ENCODE results near the gene RNF212B. TPM values are rescaled to one million over a fixed set of nuclear protein-coding genes. Genes with fewer than 3 reads are reported as not detected.

The RNF212B gene
- total and polyA plus RNA-seq, 2 of the 13 experiments (the other 11 are each of a cell fraction or from before 2014, with no cell fraction given), result 0.05 TPM; not detected in 1

DNA sequence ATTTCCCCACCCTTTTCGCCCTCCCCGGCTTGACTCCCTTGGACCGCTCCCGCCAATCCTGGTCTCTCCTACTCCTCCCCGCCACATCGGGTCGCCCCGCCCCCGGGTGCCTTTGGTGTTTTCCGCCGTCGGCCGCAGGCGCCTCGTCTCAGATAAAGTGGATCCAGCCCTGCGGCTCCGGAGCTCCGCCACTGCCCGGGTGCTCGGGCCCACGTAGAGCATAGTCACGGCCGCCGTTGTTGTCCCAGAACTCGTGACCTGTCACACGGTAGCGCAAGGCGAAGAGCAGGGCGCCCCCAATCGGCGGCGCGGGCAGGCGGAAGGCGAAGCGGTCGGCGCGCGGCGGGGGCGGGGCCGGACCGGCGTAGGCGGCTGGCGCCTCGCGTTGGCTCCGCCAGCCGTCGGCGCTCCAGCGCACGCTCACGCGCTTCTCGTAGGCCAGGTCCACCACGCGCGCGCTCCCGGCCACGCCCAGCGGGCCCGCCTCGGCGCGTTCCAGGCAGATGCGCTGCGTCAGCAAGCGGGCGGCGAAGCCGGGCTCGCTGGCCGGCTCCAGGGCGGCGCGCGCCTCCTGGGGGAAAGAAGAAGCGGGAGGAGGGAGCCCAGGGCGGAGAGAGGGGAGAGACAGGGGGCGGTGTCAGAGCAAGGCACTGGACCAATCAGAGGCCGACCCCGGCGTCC is 63.7 kb downstream of the RNF212B start (continued):
- peak; percentile 94 for TF ChIP-seq ERF (CRISPR knock-in tag; IDR thresholded peaks at IDR 0.05)
- TF ChIP-seq POLR2G (IDR thresholded peaks at IDR 0.05; ENCODE audit: low read depth, low read length), result peak; percentile 96
- peak; percentile 57 for TF ChIP-seq ZNF644 (CRISPR knock-in tag; IDR thresholded peaks at IDR 0.05; ENCODE audit: low read depth)
- peak; percentile 86 for TF ChIP-seq AKAP8 (CRISPR knock-in tag; IDR thresholded peaks at IDR 0.05)
- TF ChIP-seq RFX1 (IDR thresholded peaks at IDR 0.05), result peak; percentile 27; the same call in 1 of the 2 replicates
- peak; percentile 90 for TF ChIP-seq PTBP1 (IDR thresholded peaks at IDR 0.05; ENCODE audit: low read depth, low read length, poor library complexity, severe bottlenecking)
- peak; percentile 94 for TF ChIP-seq SALL1 (CRISPR knock-in tag; IDR thresholded peaks at IDR 0.05)
- peak; percentile 98 for TF ChIP-seq XRCC5 (optimal IDR thresholded peaks at IDR 0.05; ENCODE audit: low read length)
- peak; percentile 99 for TF ChIP-seq ELF3 (CRISPR knock-in tag; IDR thresholded peaks at IDR 0.05)
- TF ChIP-seq HOXA9 (CRISPR knock-in tag; IDR thresholded peaks at IDR 0.05; ENCODE audit: borderline replicate concordance), result no peak
- 0 out of 2 replicates have a peak, but pooled peaks have one; percentile 36 for TF ChIP-seq PAF1 (CRISPR knock-in tag; IDR thresholded peaks at IDR 0.05)
- TF ChIP-seq, protein P1, sequence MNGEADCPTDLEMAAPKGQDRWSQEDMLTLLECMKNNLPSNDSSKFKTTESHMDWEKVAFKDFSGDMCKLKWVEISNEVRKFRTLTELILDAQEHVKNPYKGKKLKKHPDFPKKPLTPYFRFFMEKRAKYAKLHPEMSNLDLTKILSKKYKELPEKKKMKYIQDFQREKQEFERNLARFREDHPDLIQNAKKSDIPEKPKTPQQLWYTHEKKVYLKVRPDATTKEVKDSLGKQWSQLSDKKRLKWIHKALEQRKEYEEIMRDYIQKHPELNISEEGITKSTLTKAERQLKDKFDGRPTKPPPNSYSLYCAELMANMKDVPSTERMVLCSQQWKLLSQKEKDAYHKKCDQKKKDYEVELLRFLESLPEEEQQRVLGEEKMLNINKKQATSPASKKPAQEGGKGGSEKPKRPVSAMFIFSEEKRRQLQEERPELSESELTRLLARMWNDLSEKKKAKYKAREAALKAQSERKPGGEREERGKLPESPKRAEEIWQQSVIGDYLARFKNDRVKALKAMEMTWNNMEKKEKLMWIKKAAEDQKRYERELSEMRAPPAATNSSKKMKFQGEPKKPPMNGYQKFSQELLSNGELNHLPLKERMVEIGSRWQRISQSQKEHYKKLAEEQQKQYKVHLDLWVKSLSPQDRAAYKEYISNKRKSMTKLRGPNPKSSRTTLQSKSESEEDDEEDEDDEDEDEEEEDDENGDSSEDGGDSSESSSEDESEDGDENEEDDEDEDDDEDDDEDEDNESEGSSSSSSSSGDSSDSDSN (CRISPR knock-in tag; IDR thresholded peaks at IDR 0.05), result peak; percentile 88
- TF ChIP-seq ZNF562 (CRISPR knock-in tag; IDR thresholded peaks at IDR 0.05; ENCODE audit: borderline replicate concordance), result no peak
- TF ChIP-seq NFKBIZ (CRISPR knock-in tag; IDR thresholded peaks at IDR 0.05), result 0 out of 2 replicates have a peak, but pooled peaks have one; percentile 52
- peak; percentile 89 for TF ChIP-seq ZNF205 (CRISPR knock-in tag; IDR thresholded peaks at IDR 0.05)
- TF ChIP-seq ZNF792 (CRISPR knock-in tag; IDR thresholded peaks at IDR 0.05), result peak; percentile 93
- peak; percentile 90; the same call in 1 of the 2 replicates for TF ChIP-seq ZNF747 (CRISPR knock-in tag; IDR thresholded peaks at IDR 0.05; ENCODE audit: borderline replicate concordance)
- TF ChIP-seq, protein P2, sequence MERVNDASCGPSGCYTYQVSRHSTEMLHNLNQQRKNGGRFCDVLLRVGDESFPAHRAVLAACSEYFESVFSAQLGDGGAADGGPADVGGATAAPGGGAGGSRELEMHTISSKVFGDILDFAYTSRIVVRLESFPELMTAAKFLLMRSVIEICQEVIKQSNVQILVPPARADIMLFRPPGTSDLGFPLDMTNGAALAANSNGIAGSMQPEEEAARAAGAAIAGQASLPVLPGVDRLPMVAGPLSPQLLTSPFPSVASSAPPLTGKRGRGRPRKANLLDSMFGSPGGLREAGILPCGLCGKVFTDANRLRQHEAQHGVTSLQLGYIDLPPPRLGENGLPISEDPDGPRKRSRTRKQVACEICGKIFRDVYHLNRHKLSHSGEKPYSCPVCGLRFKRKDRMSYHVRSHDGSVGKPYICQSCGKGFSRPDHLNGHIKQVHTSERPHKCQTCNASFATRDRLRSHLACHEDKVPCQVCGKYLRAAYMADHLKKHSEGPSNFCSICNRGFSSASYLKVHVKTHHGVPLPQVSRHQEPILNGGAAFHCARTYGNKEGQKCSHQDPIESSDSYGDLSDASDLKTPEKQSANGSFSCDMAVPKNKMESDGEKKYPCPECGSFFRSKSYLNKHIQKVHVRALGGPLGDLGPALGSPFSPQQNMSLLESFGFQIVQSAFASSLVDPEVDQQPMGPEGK (CRISPR knock-in tag; IDR thresholded peaks at IDR 0.05), result peak; percentile 87
- TF ChIP-seq BRCA1 (CRISPR knock-in tag; IDR thresholded peaks at IDR 0.05), result peak; percentile 72; the same call in 1 of the 2 replicates
- TF ChIP-seq, protein P3, sequence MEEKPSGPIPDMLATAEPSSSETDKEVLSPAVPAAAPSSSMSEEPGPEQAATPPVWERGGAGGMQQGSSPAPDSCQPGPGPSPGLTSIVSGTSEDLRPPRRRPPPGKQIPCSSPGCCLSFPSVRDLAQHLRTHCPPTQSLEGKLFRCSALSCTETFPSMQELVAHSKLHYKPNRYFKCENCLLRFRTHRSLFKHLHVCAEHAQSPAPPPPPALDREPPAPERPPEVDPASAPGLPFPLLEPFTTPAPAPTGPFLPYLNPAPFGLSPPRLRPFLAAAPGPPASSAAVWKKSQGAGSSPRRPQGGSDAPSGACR (CRISPR knock-in tag; IDR thresholded peaks at IDR 0.05), result no peak
- TF ChIP-seq RBAK (CRISPR knock-in tag; IDR thresholded peaks at IDR 0.05), result peak; percentile 54; the same call in 1 of the 2 replicates
- TF ChIP-seq KDM5A (IDR thresholded peaks at IDR 0.05; ENCODE audit: borderline replicate concordance, low read length), result peak; percentile 68; the same call in 1 of the 2 replicates
- TF ChIP-seq ZNF850 (CRISPR knock-in tag; conservative IDR thresholded peaks at IDR 0.05), result no peak
- peak; percentile 76 for TF ChIP-seq RNF2 (conservative IDR thresholded peaks at IDR 0.05; ENCODE audit: low read depth)
- peak; percentile 72 for TF ChIP-seq JUND (CRISPR knock-in tag; IDR thresholded peaks at IDR 0.05)
- TF ChIP-seq THYN1 (CRISPR knock-in tag; IDR thresholded peaks at IDR 0.05; ENCODE audit: borderline replicate concordance, low read depth), result 0 out of 2 replicates have a peak, but pooled peaks have one; percentile 27

Data from HepG2 (cell line).